HG02763 (cell line): ENCODE results near the gene NUTM2E.
"Not testable (repeated sequence)": the region's sequence is repeated elsewhere in the genome, so short reads cannot be mapped to it uniquely, and the experiment has no call there.

ENCODE experiments used
- ATAC-seq: cut with Tn5 transposase; IDR thresholded peaks from one replicate; pipeline ENCODE4 v1.9.1; 2021; ENCODE audit warnings: mild to moderate bottlenecking, moderate library complexity; ENCODE audit not compliant: unreplicated experiment

Gene NUTM2E

GRCh38 chr10:79826496-79827215 is at the start of gene NUTM2E:
Gene NUTM2E (plus strand): TSS chr10:79826739. CDS start chr10:79841741, 15,002 bp downstream.
- peak; percentile 94 for ATAC-seq

GRCh38 chr10:79777997-79778396 is 48.5 kb upstream of the NUTM2E start:
- not testable (repeated sequence) for ATAC-seq

- peak; percentile 84 for ATAC-seq
Measured at GRCh38 chr10:79779310-79779938, 47.1 kb upstream of the NUTM2E start.

GRCh38 chr10:79779992-79780391 is 46.5 kb upstream of the NUTM2E start:
- not testable (repeated sequence) for ATAC-seq

GRCh38 chr10:79781584-79781983 is 45.0 kb upstream of the NUTM2E start:
- not testable (repeated sequence) for ATAC-seq

GRCh38 chr10:79787455-79787952 is 39.0 kb upstream of the NUTM2E start:
- ATAC-seq = not testable (repeated sequence)

GRCh38 chr10:79789351-79789750 is 37.2 kb upstream of the NUTM2E start:
- not testable (repeated sequence) for ATAC-seq

- not testable (repeated sequence) for ATAC-seq
Measured at GRCh38 chr10:79791906-79792517, 34.5 kb upstream of the NUTM2E start.

GRCh38 chr10:79799337-79799736 is 27.2 kb upstream of the NUTM2E start:
- not testable (repeated sequence) for ATAC-seq

GRCh38 chr10:79805857-79806256 is 20.7 kb upstream of the NUTM2E start:
- not testable (repeated sequence) for ATAC-seq

GRCh38 chr10:79811895-79812294 is 14.6 kb upstream of the NUTM2E start:
- ATAC-seq = not testable (repeated sequence)

GRCh38 chr10:79816290-79816689 is 10.2 kb upstream of the NUTM2E start:
- not testable (repeated sequence) for ATAC-seq

- not testable (repeated sequence) for ATAC-seq
Measured at GRCh38 chr10:79823387-79823786, 3.2 kb upstream of the NUTM2E start.

GRCh38 chr10:79825587-79826011 is 940 bp upstream of the NUTM2E start:
- ATAC-seq = peak; percentile 13

- not testable (repeated sequence) for ATAC-seq
Measured at GRCh38 chr10:79826131-79826495, 426 bp upstream of the NUTM2E start.

GRCh38 chr10:79833833-79834232 is 7.3 kb downstream of the NUTM2E start:
- ATAC-seq = not testable (repeated sequence)

GRCh38 chr10:79835891-79836290 is 9.4 kb downstream of the NUTM2E start:
- not testable (repeated sequence) for ATAC-seq

- not testable (repeated sequence) for ATAC-seq
Measured at GRCh38 chr10:79836891-79837290, 10.4 kb downstream of the NUTM2E start.

GRCh38 chr10:79838441-79838840 is 11.9 kb downstream of the NUTM2E start:
- not testable (repeated sequence) for ATAC-seq

GRCh38 chr10:79853191-79853854 is 26.8 kb downstream of the NUTM2E start:
- not testable (repeated sequence) for ATAC-seq

- not testable (repeated sequence) for ATAC-seq
Measured at GRCh38 chr10:79862269-79862668, 35.7 kb downstream of the NUTM2E start.
